GM19035 (cell line): Measurements from ENCODE around the gene DENND2C.

Experiments
- ATAC-seq: cut with Tn5 transposase; IDR thresholded peaks from one replicate; pipeline ENCODE4 v1.9.1; 2021; ENCODE audit not compliant: unreplicated experiment

DENND2C gene

GRCh38 chr1:114677691-114678090, 7.8 kb upstream of the DENND2C start:
- no peak for ATAC-seq

- no peak for ATAC-seq
Observed at GRCh38 chr1:114676115-114676514, 6.3 kb upstream of the DENND2C start.

GRCh38 chr1:114671939-114672275, 2.1 kb upstream of the DENND2C start:
- ATAC-seq: no peak

- ATAC-seq: no peak
Observed at GRCh38 chr1:114671011-114671938, 1.4 kb upstream of the DENND2C start.

- peak; percentile 98 for ATAC-seq
Observed at GRCh38 chr1:114670083-114671010, 498 bp upstream of the DENND2C start.

- no peak for ATAC-seq
Observed at GRCh38 chr1:114668784-114669561, 876 bp downstream of the DENND2C start.

GRCh38 chr1:114668373-114668772, 1.5 kb downstream of the DENND2C start:
- ATAC-seq: no peak

GRCh38 chr1:114666954-114667353, 2.9 kb downstream of the DENND2C start:
- ATAC-seq: no peak

GRCh38 chr1:114660238-114660637, 9.6 kb downstream of the DENND2C start:
- no peak for ATAC-seq

GRCh38 chr1:114651893-114652292, 18.0 kb downstream of the DENND2C start:
- ATAC-seq: no peak

- ATAC-seq: no peak
Observed at GRCh38 chr1:114648503-114648902, 21.3 kb downstream of the DENND2C start.

GRCh38 chr1:114641377-114641776, 28.5 kb downstream of the DENND2C start:
- ATAC-seq: no peak

GRCh38 chr1:114638910-114639309, 30.9 kb downstream of the DENND2C start:
- ATAC-seq: no peak

GRCh38 chr1:114632427-114632826, 37.4 kb downstream of the DENND2C start:
- ATAC-seq: no peak

- ATAC-seq: no peak
Observed at GRCh38 chr1:114627107-114627506, 42.7 kb downstream of the DENND2C start.

- no peak for ATAC-seq
Observed at GRCh38 chr1:114623364-114623763, 46.5 kb downstream of the DENND2C start.

GRCh38 chr1:114620419-114620818, 49.4 kb downstream of the DENND2C start:
- no peak for ATAC-seq

GRCh38 chr1:114618606-114619005, 51.2 kb downstream of the DENND2C start:
- no peak for ATAC-seq

- no peak for ATAC-seq
Observed at GRCh38 chr1:114610546-114611245, 59.2 kb downstream of the DENND2C start.

GRCh38 chr1:114609826-114610225, 60.0 kb downstream of the DENND2C start:
- ATAC-seq: no peak
